Measurements from ENCODE around the gene TBC1D9. TPM values are rescaled to one million over a fixed set of nuclear protein-coding genes. Genes with fewer than 3 reads are reported as not detected.

Gene TBC1D9
- total and polyA plus RNA-seq, 2 of the 13 experiments (the other 11 are each of a cell fraction or from before 2014, with no cell fraction given) = 11.9 to 12.2 TPM

GRCh38 chr4:140710908-140711622, 45.1 kb downstream of the TBC1D9 start:
- CTCF ChIA-PET (ENCODE audit: low intra/inter-chr PET ratio, low total read pairs) = no interaction called here
- POLR2A ChIA-PET = interaction anchor here (0.9 to 3.3 kb wide), 7 partner anchors 10 to 187 kb away, joined by 3 to 16 read pairs (median 4); partner anchors contain the start of genes ELMOD2 and TBC1D9
- in situ Hi-C loops (cut with HindIII; ENCODE audit: extremely low pct_ligation_motif_present, low pct_unique_long_range_greater_than_20kb) (loop anchor here (5.0 kb wide), 1 partner anchor 69 kb away; no protein-coding TSS in a partner anchor), intact Hi-C loops (cut with micrococcal nuclease; ENCODE audit: unreplicated experiment) (loop anchor here (1.0 to 5.0 kb wide), 2 partner anchors 17 to 46 kb away; partner anchors contain the start of gene TBC1D9)
- no TSS peak for BruUV-seq (replicated peaks)
- Histone ChIP-seq H3K9ac (ENCODE audit: insufficient read depth, low read depth, low read length) (peak overlapping the region; percentile 59), H2AFZ (ENCODE audit: low read length) (no peak overlapping the region), H3K36me3 (replicated peaks in 1 of 2; ENCODE audit: control insufficient read depth in 1 of 2, insufficient read depth in 2 of 2, low read length in 2 of 2) (no peaks in the 10 kb centered on the region), H3K4me3 (replicated peaks in 1 of 3; ENCODE audit: insufficient read depth in 1 of 3, low read depth in 2 of 3, low read length in 3 of 3) (peak overlapping the region in 2 of 3 experiments; percentile 0 to 19; a peak in 1 of 6 replicates), H3K4me1 (ENCODE audit: insufficient read depth, low read length) (peaks cover 68% of the 10 kb centered on the region), H3K4me2 (ENCODE audit: low read depth, low read length) (peak overlapping the region; percentile 56), H3K9me3 (ENCODE audit: low read length) (no peaks in the 10 kb centered on the region), H3K27me3 (ENCODE audit: control insufficient read depth in 1 of 2, insufficient read depth in 2 of 2, low read length in 2 of 2) (no peaks in the 10 kb centered on the region), H4K20me1 (ENCODE audit: insufficient read depth, low read length) (no peaks in the 10 kb centered on the region), H3K27ac (ENCODE audit: extremely low read length, insufficient read depth, low read length) (peak overlapping the region; percentile 82), H3K79me2 (ENCODE audit: insufficient read depth, low read length) (peaks cover 27% of the 10 kb centered on the region)
- FAIRE-seq = peak; percentile 87
- ATAC-seq = peak; percentile 97
- WGBS (ENCODE audit: low lambda C conversion rate) = 47% methylated on average over 11 of the region's 11 CpGs
- peak; percentile 79 for DNase-seq (ENCODE audit: low spot score)
- TF ChIP-seq ZNF790 (CRISPR knock-in tag; IDR thresholded peaks at IDR 0.05; ENCODE audit: borderline replicate concordance) (no peak), ZNF660 (CRISPR knock-in tag; IDR thresholded peaks at IDR 0.05; ENCODE audit: borderline replicate concordance, low read depth) (no peak), AHDC1 (CRISPR knock-in tag; IDR thresholded peaks at IDR 0.05; ENCODE audit: borderline replicate concordance) (peak; percentile 81; the same call in 1 of the 2 replicates), RBAK (CRISPR knock-in tag; IDR thresholded peaks at IDR 0.05) (no peak), EP300 (IDR thresholded peaks at IDR 0.05; ENCODE audit: low read depth in 2 of 2, low read length in 2 of 2) (0 out of 4 replicates have a peak, but pooled peaks of 1 of the 2 experiments have one; percentile 45), EP300 (CRISPR knock-in tag; IDR thresholded peaks at IDR 0.05; ENCODE audit: borderline replicate concordance) (no peak), KDM5A (IDR thresholded peaks at IDR 0.05; ENCODE audit: borderline replicate concordance, low read length) (no peak), GATAD1 (CRISPR knock-in tag; IDR thresholded peaks at IDR 0.05) (no peak), KLF12 (CRISPR knock-in tag; IDR thresholded peaks at IDR 0.05; ENCODE audit: borderline replicate concordance) (no peak)
- TF ChIP-seq, protein P1, sequence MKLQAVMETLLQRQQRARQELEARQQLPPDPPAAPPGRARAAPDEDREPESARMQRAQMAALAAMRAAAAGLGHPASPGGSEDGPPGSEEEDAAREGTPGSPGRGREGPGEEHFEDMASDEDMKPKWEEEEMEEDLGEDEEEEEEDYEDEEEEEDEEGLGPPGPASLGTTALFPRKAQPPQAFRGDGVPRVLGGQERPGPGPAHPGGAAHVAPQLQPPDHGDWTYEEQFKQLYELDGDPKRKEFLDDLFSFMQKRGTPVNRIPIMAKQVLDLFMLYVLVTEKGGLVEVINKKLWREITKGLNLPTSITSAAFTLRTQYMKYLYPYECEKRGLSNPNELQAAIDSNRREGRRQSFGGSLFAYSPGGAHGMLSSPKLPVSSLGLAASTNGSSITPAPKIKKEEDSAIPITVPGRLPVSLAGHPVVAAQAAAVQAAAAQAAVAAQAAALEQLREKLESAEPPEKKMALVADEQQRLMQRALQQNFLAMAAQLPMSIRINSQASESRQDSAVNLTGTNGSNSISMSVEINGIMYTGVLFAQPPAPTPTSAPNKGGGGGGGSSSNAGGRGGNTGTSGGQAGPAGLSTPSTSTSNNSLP (IDR thresholded peaks at IDR 0.05; ENCODE audit: low read depth, low read length) = 0 out of 2 replicates have a peak, but pooled peaks have one; percentile 50
- TF ChIP-seq, protein P2, sequence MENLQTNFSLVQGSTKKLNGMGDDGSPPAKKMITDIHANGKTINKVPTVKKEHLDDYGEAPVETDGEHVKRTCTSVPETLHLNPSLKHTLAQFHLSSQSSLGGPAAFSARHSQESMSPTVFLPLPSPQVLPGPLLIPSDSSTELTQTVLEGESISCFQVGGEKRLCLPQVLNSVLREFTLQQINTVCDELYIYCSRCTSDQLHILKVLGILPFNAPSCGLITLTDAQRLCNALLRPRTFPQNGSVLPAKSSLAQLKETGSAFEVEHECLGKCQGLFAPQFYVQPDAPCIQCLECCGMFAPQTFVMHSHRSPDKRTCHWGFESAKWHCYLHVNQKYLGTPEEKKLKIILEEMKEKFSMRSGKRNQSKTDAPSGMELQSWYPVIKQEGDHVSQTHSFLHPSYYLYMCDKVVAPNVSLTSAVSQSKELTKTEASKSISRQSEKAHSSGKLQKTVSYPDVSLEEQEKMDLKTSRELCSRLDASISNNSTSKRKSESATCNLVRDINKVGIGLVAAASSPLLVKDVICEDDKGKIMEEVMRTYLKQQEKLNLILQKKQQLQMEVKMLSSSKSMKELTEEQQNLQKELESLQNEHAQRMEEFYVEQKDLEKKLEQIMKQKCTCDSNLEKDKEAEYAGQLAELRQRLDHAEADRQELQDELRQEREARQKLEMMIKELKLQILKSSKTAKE (CRISPR knock-in tag; IDR thresholded peaks at IDR 0.05; ENCODE audit: borderline replicate concordance) = no peak
- TF ChIP-seq, protein P3, sequence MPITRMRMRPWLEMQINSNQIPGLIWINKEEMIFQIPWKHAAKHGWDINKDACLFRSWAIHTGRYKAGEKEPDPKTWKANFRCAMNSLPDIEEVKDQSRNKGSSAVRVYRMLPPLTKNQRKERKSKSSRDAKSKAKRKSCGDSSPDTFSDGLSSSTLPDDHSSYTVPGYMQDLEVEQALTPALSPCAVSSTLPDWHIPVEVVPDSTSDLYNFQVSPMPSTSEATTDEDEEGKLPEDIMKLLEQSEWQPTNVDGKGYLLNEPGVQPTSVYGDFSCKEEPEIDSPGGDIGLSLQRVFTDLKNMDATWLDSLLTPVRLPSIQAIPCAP (CRISPR knock-in tag; IDR thresholded peaks at IDR 0.05; ENCODE audit: low read depth) = no peak

All from HepG2 (cell line).